ELR (cell line): ENCODE data around the gene SCOC.

Source experiments
- DNase-seq: peaks from one replicate; pipeline ENCODE4 v3.0.0-alpha.2; 2015; ENCODE audit warnings: low read depth

Gene SCOC

GRCh38 chr4:140373328-140374129 lies at the start of gene SCOC:
Gene SCOC (plus strand): TSS chr4:140373646. CDS start chr4:140379171, 5,525 bp downstream.
- DNase-seq: peak; percentile 98

GRCh38 chr4:140326395-140326993 lies 47.0 kb upstream of the SCOC start:
- DNase-seq: peak; percentile 66

GRCh38 chr4:140330311-140330900 lies 43.0 kb upstream of the SCOC start:
- DNase-seq: peak; percentile 59

GRCh38 chr4:140331245-140331644 lies 42.2 kb upstream of the SCOC start:
- no peak for DNase-seq

GRCh38 chr4:140331876-140332275 lies 41.6 kb upstream of the SCOC start:
- DNase-seq: no peak

GRCh38 chr4:140332734-140333133 lies 40.7 kb upstream of the SCOC start:
- DNase-seq: no peak

GRCh38 chr4:140333523-140333922 lies 39.9 kb upstream of the SCOC start:
- no peak for DNase-seq

GRCh38 chr4:140335076-140335475 lies 38.4 kb upstream of the SCOC start:
- DNase-seq: no peak

- DNase-seq: no peak
Measured at GRCh38 chr4:140336730-140337129, 36.7 kb upstream of the SCOC start.

- no peak for DNase-seq
Measured at GRCh38 chr4:140342620-140343019, 30.8 kb upstream of the SCOC start.

- peak; percentile 4 for DNase-seq
Measured at GRCh38 chr4:140343303-140343702, 30.1 kb upstream of the SCOC start.

- no peak for DNase-seq
Measured at GRCh38 chr4:140344101-140344500, 29.3 kb upstream of the SCOC start.

- no peak for DNase-seq
Measured at GRCh38 chr4:140344621-140345020, 28.8 kb upstream of the SCOC start.

GRCh38 chr4:140346136-140346535 lies 27.3 kb upstream of the SCOC start:
- no peak for DNase-seq

- no peak for DNase-seq
Measured at GRCh38 chr4:140349816-140350215, 23.6 kb upstream of the SCOC start.

GRCh38 chr4:140351093-140352075 lies 22.1 kb upstream of the SCOC start:
- no peak for DNase-seq

- DNase-seq: no peak
Measured at GRCh38 chr4:140353786-140354185, 19.7 kb upstream of the SCOC start.

GRCh38 chr4:140355288-140355687 lies 18.2 kb upstream of the SCOC start:
- DNase-seq: no peak

- no peak for DNase-seq
Measured at GRCh38 chr4:140357868-140358267, 15.6 kb upstream of the SCOC start.

GRCh38 chr4:140358281-140358680 lies 15.2 kb upstream of the SCOC start:
- DNase-seq: no peak

- DNase-seq: peak; percentile 86
Measured at GRCh38 chr4:140359562-140360427, 13.7 kb upstream of the SCOC start.
